GM23338 (cell line): ENCODE data around the gene FAM81B. TPM values are rescaled to one million over a fixed set of nuclear protein-coding genes. Genes with fewer than 3 reads are reported as not detected.

Experiments used
- ATAC-seq: fragments of 200-7000 bp; cut with Tn5 transposase; 3 replicates; pipeline ENCODE4 v1.9.1; 2020
- DNase-seq: peaks from one replicate; pipeline ENCODE4 v3.0.0-alpha.2; 2015; ENCODE audit warnings: low spot score
- H2AFZ ChIP-seq: fragments of 200-600 bp; sonication (generic); 2 replicates; pipeline ENCODE4 v1.8.0; 2016; ENCODE audit warnings: antibody characterized with exemption, mild to moderate bottlenecking, moderate library complexity
- H3F3A ChIP-seq: fragments of 200-600 bp; sonication (generic); replicated peaks from 2 replicates; pipeline ENCODE4 v1.8.0; 2017; ENCODE audit warnings: antibody characterized with exemption, mixed run types, low read depth
- H3K27ac ChIP-seq: fragments of 200-600 bp; sonication (generic); 2 replicates; pipeline ENCODE4 v1.6.1; 2016; ENCODE audit warnings: low read depth
- H3K27me3 ChIP-seq: fragments of 200-600 bp; sonication (generic); 2 replicates; pipeline ENCODE4 v1.8.0; 2016; ENCODE audit warnings: mild to moderate bottlenecking, mixed run types, moderate library complexity; ENCODE audit not compliant: insufficient read depth
- H3K36me3 ChIP-seq: fragments of 200-600 bp; sonication (generic); 2 replicates; pipeline ENCODE4 v1.8.0; 2016; ENCODE audit warnings: mild to moderate bottlenecking; ENCODE audit not compliant: insufficient read depth
- H3K4me1 ChIP-seq: fragments of 200-600 bp; sonication (generic); 2 replicates; pipeline ENCODE4 v1.8.0; 2016; ENCODE audit warnings: mild to moderate bottlenecking, moderate library complexity; ENCODE audit not compliant: insufficient read depth
- H3K4me2 ChIP-seq: fragments of 200-600 bp; sonication (generic); 2 replicates; pipeline ENCODE4 v1.7.1; 2017; ENCODE audit warnings: mixed run types
- H3K4me3 ChIP-seq: fragments of 200-600 bp; sonication (generic); 2 replicates; pipeline ENCODE4 v1.6.1; 2016; ENCODE audit warnings: mixed run types
- H3K79me2 ChIP-seq: fragments of 200-600 bp; sonication (generic); replicated peaks from 2 replicates; pipeline ENCODE4 v1.8.0; 2017; ENCODE audit warnings: mild to moderate bottlenecking; ENCODE audit not compliant: insufficient read depth
- H3K9me2 ChIP-seq: fragments of 200-600 bp; sonication (generic); 2 replicates; pipeline ENCODE4 v1.8.0; 2017; ENCODE audit not compliant: insufficient read depth
- H4K20me1 ChIP-seq: fragments of 200-600 bp; sonication (generic); replicated peaks from 2 replicates; pipeline ENCODE4 v1.8.0; 2017; ENCODE audit warnings: mild to moderate bottlenecking; ENCODE audit not compliant: insufficient read depth
- H3K27ac Mint-ChIP-seq: 2 replicates; pipeline ENCODE4 v1.8.0; 2020; ENCODE audit warnings: inconsistent platforms, mild to moderate bottlenecking, moderate library complexity, mixed read lengths
- H3K27me3 Mint-ChIP-seq: 3 replicates; pipeline ENCODE4 v1.8.0; 2022; ENCODE audit warnings: low read depth, mild to moderate bottlenecking, moderate library complexity, mixed read lengths, inconsistent platforms; ENCODE audit not compliant: insufficient read depth, poor library complexity
- H3K36me3 Mint-ChIP-seq: 3 replicates; pipeline ENCODE4 v1.8.0; 2021; ENCODE audit warnings: low read depth, mild to moderate bottlenecking, inconsistent platforms, moderate library complexity, mixed read lengths
- H3K4me1 Mint-ChIP-seq: 3 replicates; pipeline ENCODE4 v1.8.0; 2020; ENCODE audit warnings: mild to moderate bottlenecking, inconsistent platforms, mixed read lengths
- H3K4me3 Mint-ChIP-seq: 3 replicates; pipeline ENCODE4 v1.8.0; 2021; ENCODE audit warnings: moderate library complexity, mild to moderate bottlenecking, inconsistent platforms, mixed read lengths
- H3K9me3 Mint-ChIP-seq: 3 replicates; pipeline ENCODE4 v1.8.0; 2020; ENCODE audit warnings: moderate library complexity, mild to moderate bottlenecking, inconsistent platforms, mixed read lengths
- CTCF ChIP-seq, 2 experiments: fragments of 200-600 bp in 1 of 2; sonication (generic) in 1 of 2; conservative IDR thresholded peaks; 2 replicates each; pipeline versions ENCODE4 v1.5.1 to v1.6.1; 2016 to 2017; ENCODE audit warnings: antibody characterized with exemption in 2 of 2, low read depth in 2 of 2, mild to moderate bottlenecking in 2 of 2, moderate library complexity in 1 of 2
- ETS1 ChIP-seq: IDR thresholded peaks from 2 replicates; pipeline ENCODE4 v1.6.1; 2016; ENCODE audit warnings: antibody characterized with exemption
- EZH2 ChIP-seq: fragments of 200-600 bp; sonication (generic); IDR thresholded peaks from one replicate; pipeline ENCODE4 v1.8.0; 2017; ENCODE audit warnings: antibody characterized with exemption, mild to moderate bottlenecking, low read depth; ENCODE audit not compliant: unreplicated experiment
- EZH2phosphoT487 ChIP-seq: fragments of 200-600 bp; sonication (generic); IDR thresholded peaks from one replicate; pipeline ENCODE4 v1.8.1; 2018; ENCODE audit warnings: antibody characterized with exemption; ENCODE audit not compliant: unreplicated experiment
- JUNB ChIP-seq: IDR thresholded peaks from one replicate; pipeline ENCODE4 v1.6.1; 2016; ENCODE audit warnings: antibody characterized with exemption; ENCODE audit not compliant: unreplicated experiment
- POLR2AphosphoS5 ChIP-seq: IDR thresholded peaks from 2 replicates; pipeline ENCODE4 v1.6.1; 2016; ENCODE audit warnings: antibody characterized with exemption, low read depth
- REST ChIP-seq: IDR thresholded peaks from one replicate; pipeline ENCODE4 v1.6.1; 2018; ENCODE audit warnings: antibody characterized with exemption; ENCODE audit not compliant: unreplicated experiment
- STAT1 ChIP-seq: IDR thresholded peaks from one replicate; pipeline ENCODE4 v1.6.1; 2016; ENCODE audit warnings: antibody characterized with exemption; ENCODE audit not compliant: unreplicated experiment
- ZNF331 ChIP-seq: fragments of 250-450 bp; sonication (Bioruptor Pico); IDR thresholded peaks from 2 replicates; pipeline ENCODE4 v1.5.0; 2020; ENCODE audit warnings: low read depth, mild to moderate bottlenecking, moderate library complexity
- polyA plus RNA-seq: library from polyadenylated mRNA; unstranded; fragments of >200 nt; fragmentation: Nextera tagmentation; extraction: Ambion mirVana; gene quantifications from 2 replicates; pipeline ENCODE4 v1.2.1, GENCODE V29; 2016
- total RNA-seq: library from RNA; depleted of rRNA; stranded (reverse); fragments of >200 nt; shearing (Covaris generic); gene quantifications from 2 replicates; pipeline ENCODE4 v1.2.3, GENCODE V29; 2014

Gene FAM81B
- total and polyA plus RNA-seq, 2 experiments from 2014 or later, result 0.40 TPM; not detected in 1

GRCh38 chr5:95411474-95411873, 20.3 kb downstream of the FAM81B start:
- H3K36me3 Mint-ChIP-seq, result no peaks in the 10 kb centered on the region; the same call in 2 of the 3 replicates
- no peaks in the 10 kb centered on the region for H4K20me1 ChIP-seq
- no peak overlapping the region for H3K27ac ChIP-seq
- no peaks in the 10 kb centered on the region for H3K27me3 ChIP-seq
- H3K4me3 ChIP-seq, result no peak overlapping the region
- H3K4me2 ChIP-seq, result no peak overlapping the region
- H2AFZ ChIP-seq, result no peak overlapping the region
- no peaks in the 10 kb centered on the region for H3F3A ChIP-seq
- no peak overlapping the region for H3K4me3 Mint-ChIP-seq
- H3K4me1 ChIP-seq, result no peaks in the 10 kb centered on the region
- no peak overlapping the region for H3K27ac Mint-ChIP-seq
- ATAC-seq, result no peak
- DNase-seq, result no peak
- H3K4me1 Mint-ChIP-seq, result peaks cover 3% of the 10 kb centered on the region; the same call in 1 of the 3 replicates
- peaks cover 2% of the 10 kb centered on the region for H3K27me3 Mint-ChIP-seq
- no peaks in the 10 kb centered on the region for H3K36me3 ChIP-seq
- no peaks in the 10 kb centered on the region; the same call in 2 of the 3 replicates for H3K9me3 Mint-ChIP-seq
- no peaks in the 10 kb centered on the region for H3K79me2 ChIP-seq
- H3K9me2 ChIP-seq, result peaks cover 12% of the 10 kb centered on the region
- no peak for TF ChIP-seq ETS1
- no peak for TF ChIP-seq STAT1
- TF ChIP-seq EZH2phosphoT487, result no peak
- TF ChIP-seq POLR2AphosphoS5, result no peak
- TF ChIP-seq ZNF331 (CRISPR knock-in tag), result no peak
- TF ChIP-seq JUNB, result no peak
- TF ChIP-seq EZH2, result no peak
- no peak for TF ChIP-seq CTCF (conservative IDR thresholded peaks at IDR 0.05; ENCODE audit: low read depth in 2 of 2)
- no peak for TF ChIP-seq REST

GRCh38 chr5:95414451-95414850, 23.3 kb downstream of the FAM81B start:
- H3K4me2 ChIP-seq, result no peak overlapping the region
- no peak overlapping the region for H3K27ac ChIP-seq
- H3K9me2 ChIP-seq, result no peaks in the 10 kb centered on the region
- no peaks in the 10 kb centered on the region for H3K36me3 Mint-ChIP-seq
- H3K27me3 ChIP-seq, result no peaks in the 10 kb centered on the region
- no peak overlapping the region for H3K4me3 Mint-ChIP-seq
- no peak overlapping the region for H3K27ac Mint-ChIP-seq
- H3K4me1 ChIP-seq, result no peaks in the 10 kb centered on the region
- no peaks in the 10 kb centered on the region for H3F3A ChIP-seq
- H3K27me3 Mint-ChIP-seq, result peaks cover 2% of the 10 kb centered on the region
- H3K9me3 Mint-ChIP-seq, result no peaks in the 10 kb centered on the region
- peaks cover 3% of the 10 kb centered on the region; the same call in 1 of the 3 replicates for H3K4me1 Mint-ChIP-seq
- DNase-seq, result no peak
- ATAC-seq, result no peak
- H3K36me3 ChIP-seq, result no peaks in the 10 kb centered on the region
- H4K20me1 ChIP-seq, result no peaks in the 10 kb centered on the region
- no peak overlapping the region for H3K4me3 ChIP-seq
- no peaks in the 10 kb centered on the region for H3K79me2 ChIP-seq
- no peak overlapping the region for H2AFZ ChIP-seq
- TF ChIP-seq STAT1 (no peak), ETS1 (no peak), ZNF331 (CRISPR knock-in tag) (no peak), POLR2AphosphoS5 (no peak)
